GM12892 (cell line): ENCODE data around the gene SH3BGRL2.
"Not testable (repeated sequence)": the region's sequence is repeated elsewhere in the genome, so short reads cannot be mapped to it uniquely, and the experiment has no call there.

ENCODE experiments used
- POLR2A ChIP-seq: IDR thresholded peaks from 2 replicates; pipeline ENCODE4 v1.6.1; 2011; ENCODE audit warnings: low read depth, low read length, control low read depth
- POLR2AphosphoS5 ChIP-seq: IDR thresholded peaks from 2 replicates; pipeline ENCODE4 v1.6.1; 2011; ENCODE audit warnings: low read depth, low read length, control low read depth
- TAF1 ChIP-seq: IDR thresholded peaks from 2 replicates; pipeline ENCODE4 v1.6.1; 2011; ENCODE audit warnings: low read depth, mild to moderate bottlenecking, control low read depth, low read length, borderline replicate concordance

- TF ChIP-seq POLR2AphosphoS5, POLR2A, TAF1: not testable (repeated sequence)
Observed at GRCh38 chr6:79663655-79664054, 32.5 kb downstream of the SH3BGRL2 start.
